ENCODE data around the gene PSMA3. TPM values are rescaled to one million over a fixed set of nuclear protein-coding genes. Genes with fewer than 3 reads are reported as not detected.

Gene PSMA3
- total and polyA plus RNA-seq, 9 of the 15 experiments (the other 6 are each of a cell fraction or from before 2014, with no cell fraction given), result 129 to 786 (median 319) TPM

GRCh38 chr14:58239244-58240195 lies 5.1 kb upstream of the PSMA3 start (continued):
- TF ChIP-seq TEAD2 (tag; IDR thresholded peaks at IDR 0.05) (no peak), SMAD1 (IDR thresholded peaks at IDR 0.05; ENCODE audit: low read depth, low read length, partially characterized antibody) (no peak), SMARCC2 (IDR thresholded peaks at IDR 0.05; ENCODE audit: low read depth) (no peak), NEUROD1 (IDR thresholded peaks at IDR 0.05; ENCODE audit: borderline replicate concordance, low read depth, low read length, partially characterized antibody) (no peak), ZNF398 (CRISPR knock-in tag; IDR thresholded peaks at IDR 0.05) (no peak), ZFP30 (CRISPR knock-in tag; IDR thresholded peaks at IDR 0.05; ENCODE audit: borderline replicate concordance) (no peak), PRDM10 (IDR thresholded peaks at IDR 0.05; ENCODE audit: partially characterized antibody) (no peak), SUPT5H (IDR thresholded peaks at IDR 0.05) (no peak), YY1 (IDR thresholded peaks at IDR 0.05; ENCODE audit: borderline replicate concordance in 1 of 3, control insufficient read depth in 1 of 3, extremely low read depth in 1 of 3, insufficient read depth in 3 of 3, insufficient read length in 1 of 3, insufficient replicate concordance in 2 of 3, low read depth in 1 of 3, low read length in 2 of 3) (no peak)

Measured in K562 (cell line).